ENCODE results near the gene GABRR2. TPM values are rescaled to one million over a fixed set of nuclear protein-coding genes. Genes with fewer than 3 reads are reported as not detected.

GABRR2 gene
- polyA plus RNA-seq, 1 donor from 2014 or later = 0.31 TPM

DNA sequence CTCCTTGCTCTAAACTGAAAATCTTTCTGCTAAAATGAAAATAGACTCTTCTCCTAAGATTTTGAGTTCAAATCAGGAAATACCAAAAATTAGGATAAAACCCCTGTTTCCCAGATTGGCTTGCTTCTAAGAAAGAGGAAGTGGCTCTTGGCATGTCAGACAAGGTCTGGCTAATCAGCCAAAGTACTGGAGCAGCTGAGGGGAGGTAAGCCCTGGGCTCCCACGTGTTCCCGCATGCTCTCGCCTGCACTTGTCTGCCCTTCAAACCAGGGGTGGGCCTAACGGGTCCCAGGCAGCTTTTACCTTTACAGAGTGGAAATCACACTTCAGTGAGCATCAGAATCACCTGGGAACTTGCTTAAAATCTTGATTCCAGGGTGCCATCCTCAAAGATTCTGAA, 54.8 kb downstream of the GABRR2 start (continued):
- TF ChIP-seq EZH2 (IDR thresholded peaks at IDR 0.05; ENCODE audit: borderline replicate concordance, insufficient read depth, low read length, poor library complexity, severe bottlenecking) = no peak
- no peak for TF ChIP-seq TAF1 (IDR thresholded peaks at IDR 0.05; ENCODE audit: low read depth)

DNA sequence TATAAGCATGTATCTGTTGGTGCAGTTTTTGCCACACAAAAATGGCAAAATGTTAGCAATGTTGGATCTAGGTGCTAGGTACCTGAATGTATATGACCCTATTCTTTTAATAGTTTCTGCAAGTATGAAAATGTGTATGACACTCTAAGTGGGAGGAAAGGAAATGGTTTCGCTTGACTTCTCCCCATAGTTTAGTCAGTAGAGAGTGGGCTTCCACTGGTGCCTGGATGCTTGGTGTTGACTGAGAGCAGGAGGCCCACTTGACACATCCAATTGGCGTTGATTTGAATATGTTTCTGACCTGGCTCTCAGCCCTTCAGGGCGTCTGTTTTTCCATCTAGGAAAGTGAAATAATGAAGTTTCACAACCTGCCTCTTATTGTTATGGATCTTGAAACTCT, 56.2 kb downstream of the GABRR2 start:
- H3K9me3 ChIP-seq (ENCODE audit: low read length) = no peaks in the 10 kb centered on the region
- no peak overlapping the region for H3K9ac ChIP-seq (ENCODE audit: low read length)
- no peaks in the 10 kb centered on the region for H3K9me2 ChIP-seq (ENCODE audit: insufficient read depth, low read length)
- no peaks in the 10 kb centered on the region for H3K36me3 ChIP-seq (ENCODE audit: insufficient read depth, low read length)
- H3F3A ChIP-seq (ENCODE audit: insufficient read depth, low read length, poor library complexity, severe bottlenecking) = no peaks in the 10 kb centered on the region
- H3K4me2 ChIP-seq (ENCODE audit: low read length) = no peak overlapping the region
- no peak overlapping the region for H2AFZ ChIP-seq (ENCODE audit: low read depth, low read length)
- H3K27me3 ChIP-seq (ENCODE audit: insufficient read depth, low read depth, low read length) = no peaks in the 10 kb centered on the region
- H3K27ac ChIP-seq (ENCODE audit: low read length) = no peak overlapping the region
- H3K79me2 ChIP-seq (replicated peaks; ENCODE audit: insufficient read depth, low read length) = no peaks in the 10 kb centered on the region
- no peak overlapping the region for H3K4me3 ChIP-seq (ENCODE audit: low read length)
- H4K20me1 ChIP-seq (ENCODE audit: insufficient read depth) = no peaks in the 10 kb centered on the region
- TF ChIP-seq, protein P1, sequence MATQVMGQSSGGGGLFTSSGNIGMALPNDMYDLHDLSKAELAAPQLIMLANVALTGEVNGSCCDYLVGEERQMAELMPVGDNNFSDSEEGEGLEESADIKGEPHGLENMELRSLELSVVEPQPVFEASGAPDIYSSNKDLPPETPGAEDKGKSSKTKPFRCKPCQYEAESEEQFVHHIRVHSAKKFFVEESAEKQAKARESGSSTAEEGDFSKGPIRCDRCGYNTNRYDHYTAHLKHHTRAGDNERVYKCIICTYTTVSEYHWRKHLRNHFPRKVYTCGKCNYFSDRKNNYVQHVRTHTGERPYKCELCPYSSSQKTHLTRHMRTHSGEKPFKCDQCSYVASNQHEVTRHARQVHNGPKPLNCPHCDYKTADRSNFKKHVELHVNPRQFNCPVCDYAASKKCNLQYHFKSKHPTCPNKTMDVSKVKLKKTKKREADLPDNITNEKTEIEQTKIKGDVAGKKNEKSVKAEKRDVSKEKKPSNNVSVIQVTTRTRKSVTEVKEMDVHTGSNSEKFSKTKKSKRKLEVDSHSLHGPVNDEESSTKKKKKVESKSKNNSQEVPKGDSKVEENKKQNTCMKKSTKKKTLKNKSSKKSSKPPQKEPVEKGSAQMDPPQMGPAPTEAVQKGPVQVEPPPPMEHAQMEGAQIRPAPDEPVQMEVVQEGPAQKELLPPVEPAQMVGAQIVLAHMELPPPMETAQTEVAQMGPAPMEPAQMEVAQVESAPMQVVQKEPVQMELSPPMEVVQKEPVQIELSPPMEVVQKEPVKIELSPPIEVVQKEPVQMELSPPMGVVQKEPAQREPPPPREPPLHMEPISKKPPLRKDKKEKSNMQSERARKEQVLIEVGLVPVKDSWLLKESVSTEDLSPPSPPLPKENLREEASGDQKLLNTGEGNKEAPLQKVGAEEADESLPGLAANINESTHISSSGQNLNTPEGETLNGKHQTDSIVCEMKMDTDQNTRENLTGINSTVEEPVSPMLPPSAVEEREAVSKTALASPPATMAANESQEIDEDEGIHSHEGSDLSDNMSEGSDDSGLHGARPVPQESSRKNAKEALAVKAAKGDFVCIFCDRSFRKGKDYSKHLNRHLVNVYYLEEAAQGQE (IDR thresholded peaks at IDR 0.05; ENCODE audit: borderline replicate concordance) = no peak
- TF ChIP-seq MXI1 (conservative IDR thresholded peaks at IDR 0.05; ENCODE audit: poor library complexity, severe bottlenecking) (no peak), TAF1 (IDR thresholded peaks at IDR 0.05; ENCODE audit: low read depth) (no peak), EZH2 (IDR thresholded peaks at IDR 0.05; ENCODE audit: borderline replicate concordance, insufficient read depth, low read length, poor library complexity, severe bottlenecking) (no peak), SMC3 (conservative IDR thresholded peaks at IDR 0.05; ENCODE audit: poor library complexity) (no peak), EP300 (conservative IDR thresholded peaks at IDR 0.05; ENCODE audit: poor library complexity, severe bottlenecking) (no peak), POLR2AphosphoS5 (IDR thresholded peaks at IDR 0.05) (no peak), RAD21 (conservative IDR thresholded peaks at IDR 0.05) (no peak)
- TF ChIP-seq, protein P2, sequence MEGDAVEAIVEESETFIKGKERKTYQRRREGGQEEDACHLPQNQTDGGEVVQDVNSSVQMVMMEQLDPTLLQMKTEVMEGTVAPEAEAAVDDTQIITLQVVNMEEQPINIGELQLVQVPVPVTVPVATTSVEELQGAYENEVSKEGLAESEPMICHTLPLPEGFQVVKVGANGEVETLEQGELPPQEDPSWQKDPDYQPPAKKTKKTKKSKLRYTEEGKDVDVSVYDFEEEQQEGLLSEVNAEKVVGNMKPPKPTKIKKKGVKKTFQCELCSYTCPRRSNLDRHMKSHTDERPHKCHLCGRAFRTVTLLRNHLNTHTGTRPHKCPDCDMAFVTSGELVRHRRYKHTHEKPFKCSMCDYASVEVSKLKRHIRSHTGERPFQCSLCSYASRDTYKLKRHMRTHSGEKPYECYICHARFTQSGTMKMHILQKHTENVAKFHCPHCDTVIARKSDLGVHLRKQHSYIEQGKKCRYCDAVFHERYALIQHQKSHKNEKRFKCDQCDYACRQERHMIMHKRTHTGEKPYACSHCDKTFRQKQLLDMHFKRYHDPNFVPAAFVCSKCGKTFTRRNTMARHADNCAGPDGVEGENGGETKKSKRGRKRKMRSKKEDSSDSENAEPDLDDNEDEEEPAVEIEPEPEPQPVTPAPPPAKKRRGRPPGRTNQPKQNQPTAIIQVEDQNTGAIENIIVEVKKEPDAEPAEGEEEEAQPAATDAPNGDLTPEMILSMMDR (IDR thresholded peaks at IDR 0.05; ENCODE audit: poor library complexity, severe bottlenecking) = no peak

DNA sequence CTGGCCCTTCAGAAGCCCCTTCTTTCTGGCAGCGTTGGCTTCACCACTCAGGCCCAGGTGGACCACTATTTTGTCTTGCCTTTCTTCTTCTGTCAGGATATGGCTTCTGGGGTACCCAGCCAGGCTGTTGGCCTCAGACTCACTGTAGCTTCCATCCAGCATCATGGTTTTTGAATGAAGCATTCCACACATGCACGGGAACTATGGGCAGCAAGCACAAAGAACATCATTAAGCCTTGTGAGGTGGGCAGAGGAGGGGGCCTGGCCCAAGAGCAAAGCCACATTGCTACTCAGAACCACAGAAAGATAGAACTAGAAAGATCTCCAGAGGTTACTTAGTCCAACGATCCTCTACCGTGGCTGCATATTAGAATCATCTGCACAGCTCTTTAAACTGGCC, 57.3 kb downstream of the GABRR2 start:
- no peaks in the 10 kb centered on the region for H3K9me2 ChIP-seq (ENCODE audit: insufficient read depth, low read length)
- H3K27ac ChIP-seq (ENCODE audit: low read length) = no peak overlapping the region
- no peak overlapping the region for H3K4me3 ChIP-seq (ENCODE audit: low read length)
- H3K36me3 ChIP-seq (ENCODE audit: insufficient read depth, low read length) = no peaks in the 10 kb centered on the region
- TF ChIP-seq RAD21 (conservative IDR thresholded peaks at IDR 0.05) (no peak), EZH2 (IDR thresholded peaks at IDR 0.05; ENCODE audit: borderline replicate concordance, insufficient read depth, low read length, poor library complexity, severe bottlenecking) (no peak), MXI1 (conservative IDR thresholded peaks at IDR 0.05; ENCODE audit: poor library complexity, severe bottlenecking) (no peak), SMC3 (conservative IDR thresholded peaks at IDR 0.05; ENCODE audit: poor library complexity) (no peak), TAF1 (IDR thresholded peaks at IDR 0.05; ENCODE audit: low read depth) (no peak), EP300 (conservative IDR thresholded peaks at IDR 0.05; ENCODE audit: poor library complexity, severe bottlenecking) (no peak), POLR2AphosphoS5 (IDR thresholded peaks at IDR 0.05) (no peak)
- TF ChIP-seq, protein P2 (IDR thresholded peaks at IDR 0.05; ENCODE audit: poor library complexity, severe bottlenecking) = no peak
- TF ChIP-seq, protein P1 (IDR thresholded peaks at IDR 0.05; ENCODE audit: borderline replicate concordance) = no peak
- no peaks in the 10 kb centered on the region for H3F3A ChIP-seq (ENCODE audit: insufficient read depth, low read length, poor library complexity, severe bottlenecking)
- no peaks in the 10 kb centered on the region for H3K79me2 ChIP-seq (replicated peaks; ENCODE audit: insufficient read depth, low read length)
- H3K4me2 ChIP-seq (ENCODE audit: low read length) = no peak overlapping the region
- H4K20me1 ChIP-seq (ENCODE audit: insufficient read depth) = no peaks in the 10 kb centered on the region
- no peak overlapping the region for H3K9ac ChIP-seq (ENCODE audit: low read length)
- no peaks in the 10 kb centered on the region for H3K9me3 ChIP-seq (ENCODE audit: low read length)
- no peak overlapping the region for H2AFZ ChIP-seq (ENCODE audit: low read depth, low read length)
- H3K27me3 ChIP-seq (ENCODE audit: insufficient read depth, low read depth, low read length) = no peaks in the 10 kb centered on the region
